Stimulated activated CD4-positive, alpha-beta T cell treated with anti-CD3 and anti-CD28 coated beads, TNF-alpha, amount 100 ng/mL, for 48 hours (primary cell): Measurements from ENCODE around the gene ANKRD63.

Experiments used
- DNase-seq, 3 donors: peaks; one replicate each; pipeline ENCODE4 v3.0.0-alpha.2; 2020; ENCODE audit warnings: low read depth in 3 of 3

The ANKRD63 gene

GRCh38 chr15:40313531-40314398 lies 30.9 kb upstream of the ANKRD63 start:
- DNase-seq = no peak

GRCh38 chr15:40312370-40313158 lies 29.7 kb upstream of the ANKRD63 start:
- DNase-seq = no peak

DNA sequence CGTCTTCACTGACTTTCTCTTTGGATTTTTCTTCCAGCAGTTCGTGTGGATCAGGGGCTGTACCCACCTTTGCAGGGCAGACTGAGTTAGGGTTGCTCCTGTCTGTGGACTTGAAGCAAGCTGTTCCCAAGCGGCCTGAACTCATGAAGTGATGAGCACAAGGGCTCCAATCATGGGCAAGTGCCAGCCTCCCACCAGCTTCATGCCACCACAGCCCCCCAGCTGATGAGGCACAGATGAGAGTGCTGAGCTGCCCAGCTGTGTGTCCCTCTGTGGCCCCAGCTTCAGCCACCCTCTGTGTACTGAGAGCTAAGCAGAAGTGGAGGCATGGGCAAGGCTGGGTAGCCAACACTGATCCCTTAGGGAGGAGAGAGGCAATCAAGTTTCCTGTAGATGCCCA lies 28.1 kb upstream of the ANKRD63 start:
- no peak for DNase-seq

- DNase-seq = peak in 2 of 3 donors; percentile 46 to 53
Observed at GRCh38 chr15:40310001-40310959, 27.4 kb upstream of the ANKRD63 start.

GRCh38 chr15:40309344-40309862 lies 26.5 kb upstream of the ANKRD63 start:
- DNase-seq = no peak

DNA sequence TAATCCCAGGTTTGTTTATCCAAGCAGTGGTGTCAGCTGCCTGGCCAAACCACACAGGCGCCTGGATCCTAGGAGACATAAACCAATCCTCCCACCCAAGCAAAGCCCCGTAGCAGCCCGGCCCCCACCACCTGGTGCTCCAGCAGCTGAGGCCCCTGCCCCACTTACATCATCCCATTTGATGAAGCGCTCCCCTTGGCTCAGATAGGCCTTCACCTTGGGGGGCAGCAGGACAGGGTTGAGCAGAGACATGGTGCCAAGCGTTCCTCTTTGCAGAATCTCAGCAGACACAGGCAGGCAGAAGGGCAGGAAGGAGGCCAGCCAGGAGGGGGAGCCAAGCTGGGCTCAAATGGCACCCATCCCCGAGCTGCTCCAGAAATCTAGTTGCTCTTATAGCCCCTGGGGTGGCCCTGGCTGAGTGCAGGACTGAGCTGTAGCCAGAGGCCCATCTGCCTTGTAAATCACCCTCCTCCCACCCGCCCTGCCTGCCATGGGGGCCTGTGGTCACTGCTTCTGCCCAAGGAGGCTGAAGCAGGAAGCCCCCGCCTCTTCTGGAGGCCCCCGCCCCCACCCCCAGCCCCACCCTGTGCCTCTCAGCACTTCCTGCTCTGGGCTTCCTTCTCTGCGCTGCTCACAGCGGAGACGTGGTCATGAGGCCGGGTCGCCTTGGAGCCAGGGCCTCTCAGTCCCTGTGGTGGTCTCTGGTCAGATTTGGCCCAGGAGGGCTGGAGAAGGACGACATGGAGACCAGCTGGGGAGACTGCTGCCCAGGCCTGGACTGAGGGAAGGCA lies 24.8 kb upstream of the ANKRD63 start, which contains the start of gene PLCB2:
Gene PLCB2, minus strand, starts transcription at position 515 of the 791 bp plus-strand sequence. Its CDS starts 263 bp downstream, at position 252.
- DNase-seq = peak in 2 of 3 donors; percentile 37 to 62

DNA sequence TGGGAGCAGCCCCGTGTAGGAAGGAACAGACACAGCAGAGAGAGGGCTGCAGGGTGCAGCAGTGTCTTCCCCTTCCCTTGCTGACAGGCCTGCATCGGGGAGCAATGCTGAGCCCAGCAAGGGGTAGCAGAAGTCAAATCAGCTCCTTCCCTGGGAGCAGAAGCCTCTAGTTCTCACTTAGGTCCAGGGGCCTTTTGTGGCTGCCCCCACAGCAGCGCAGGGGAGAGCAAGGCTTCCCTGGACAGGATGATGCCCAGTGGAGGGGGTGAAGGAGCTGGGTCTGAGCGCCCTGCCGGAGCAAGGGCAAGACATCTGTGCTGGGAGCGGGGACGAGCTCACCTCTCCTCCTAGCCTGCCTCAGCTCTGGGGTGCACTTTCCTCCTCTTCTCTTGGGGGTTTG lies 24.0 kb upstream of the ANKRD63 start:
- no peak for DNase-seq

DNA sequence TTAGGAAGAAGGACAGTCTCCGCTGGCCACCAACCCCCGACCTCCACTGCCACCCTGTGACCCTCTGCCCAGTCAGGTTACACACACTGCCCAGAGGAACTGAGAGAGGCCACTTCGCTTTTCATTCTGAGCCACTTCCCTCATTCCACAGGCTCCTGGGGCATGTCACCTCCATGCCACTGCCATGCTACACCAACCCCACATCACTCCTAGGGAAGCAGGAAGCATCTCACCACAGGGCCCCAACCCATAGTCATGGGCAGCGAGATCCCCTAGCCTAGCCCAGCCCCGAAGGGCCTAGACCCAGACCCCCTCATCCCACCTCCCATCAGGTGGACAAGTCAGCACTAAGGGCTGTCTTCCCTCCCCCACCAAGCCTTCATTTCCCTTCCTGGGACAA lies 23.5 kb upstream of the ANKRD63 start:
- DNase-seq = no peak

- DNase-seq = no peak
Observed at GRCh38 chr15:40305281-40305680, 22.4 kb upstream of the ANKRD63 start.

DNA sequence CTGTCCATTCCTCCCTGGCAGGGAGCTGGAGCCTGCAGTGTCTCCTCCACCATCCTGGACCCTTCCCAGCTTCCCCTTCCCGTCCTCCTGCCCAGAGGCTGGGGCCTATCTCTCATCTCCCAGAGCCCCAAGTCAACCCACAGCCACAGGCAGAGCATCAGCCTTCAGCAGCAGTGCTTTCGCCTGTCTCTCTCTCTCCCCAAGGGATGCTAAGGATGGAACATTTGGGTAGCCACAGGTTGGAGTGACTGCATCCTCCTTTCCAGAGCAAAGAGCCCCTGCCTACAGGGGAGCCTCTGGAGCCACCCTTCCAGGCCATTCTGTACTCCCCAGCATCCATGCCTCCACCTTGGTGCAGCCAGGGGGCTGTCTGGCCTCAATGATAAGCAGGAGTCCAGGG lies 20.7 kb upstream of the ANKRD63 start:
- DNase-seq = no peak

DNA sequence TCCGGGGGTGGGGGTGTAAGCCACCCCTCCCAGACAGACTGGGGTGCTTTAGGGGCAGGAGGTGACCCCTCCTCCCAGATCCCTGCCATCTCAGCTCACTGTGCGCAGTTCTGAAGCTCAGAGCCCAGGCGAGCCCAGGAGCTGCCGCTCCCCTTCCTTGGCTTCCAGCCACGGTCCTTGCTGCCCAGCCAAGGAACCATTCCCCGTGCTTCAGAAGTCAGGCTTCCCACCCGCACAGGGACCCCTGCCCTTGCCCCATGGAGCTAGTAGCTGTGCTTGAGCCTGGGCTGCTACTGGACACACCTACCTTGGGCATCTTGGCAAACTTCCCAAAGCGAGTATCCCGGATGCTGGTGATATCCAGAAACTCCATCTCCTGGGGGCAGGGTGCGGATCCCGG lies 20.1 kb upstream of the ANKRD63 start:
- DNase-seq = no peak

GRCh38 chr15:40302288-40302886 lies 19.5 kb upstream of the ANKRD63 start:
- no peak for DNase-seq

GRCh38 chr15:40301467-40302179 lies 18.8 kb upstream of the ANKRD63 start:
- DNase-seq = no peak

DNA sequence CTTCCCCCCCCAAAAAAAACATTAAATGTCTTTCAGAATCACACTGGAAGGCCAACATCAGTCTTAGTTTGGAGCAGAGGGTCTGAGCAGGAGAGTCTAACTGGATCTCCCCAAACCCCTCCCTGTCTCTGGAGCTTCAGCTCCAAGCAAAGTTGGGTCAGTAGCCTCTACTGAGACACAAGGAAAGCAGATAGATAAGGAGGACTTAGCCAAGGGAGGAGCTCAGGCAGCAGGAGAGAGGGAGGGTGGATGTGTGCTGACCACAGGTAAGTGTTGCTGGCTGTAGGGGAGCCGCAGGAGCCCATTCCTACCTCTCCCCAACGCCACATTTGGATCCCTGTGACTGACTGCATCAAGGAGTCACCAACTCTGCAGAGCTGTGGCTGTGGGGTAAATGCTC lies 17.9 kb upstream of the ANKRD63 start:
- DNase-seq = no peak

DNA sequence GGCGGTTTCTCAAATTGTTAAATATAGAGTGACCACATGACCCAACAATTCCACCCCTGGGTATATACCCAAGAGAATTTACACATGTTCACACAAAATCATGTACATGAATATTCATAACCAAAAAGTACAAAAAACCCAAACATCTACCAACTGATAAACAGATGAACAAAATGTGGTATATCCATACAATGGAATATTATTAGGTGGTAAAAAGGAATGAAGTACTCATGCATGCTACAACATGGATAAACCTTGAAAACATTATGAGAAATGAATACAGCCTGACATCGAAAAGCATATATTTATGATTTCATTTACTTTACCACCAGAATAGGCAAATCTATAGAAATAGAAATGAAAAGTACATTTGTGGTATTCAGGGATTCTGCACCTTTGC lies 17.5 kb upstream of the ANKRD63 start:
- no peak for DNase-seq

- DNase-seq = no peak
Observed at GRCh38 chr15:40298216-40298935, 15.5 kb upstream of the ANKRD63 start.

DNA sequence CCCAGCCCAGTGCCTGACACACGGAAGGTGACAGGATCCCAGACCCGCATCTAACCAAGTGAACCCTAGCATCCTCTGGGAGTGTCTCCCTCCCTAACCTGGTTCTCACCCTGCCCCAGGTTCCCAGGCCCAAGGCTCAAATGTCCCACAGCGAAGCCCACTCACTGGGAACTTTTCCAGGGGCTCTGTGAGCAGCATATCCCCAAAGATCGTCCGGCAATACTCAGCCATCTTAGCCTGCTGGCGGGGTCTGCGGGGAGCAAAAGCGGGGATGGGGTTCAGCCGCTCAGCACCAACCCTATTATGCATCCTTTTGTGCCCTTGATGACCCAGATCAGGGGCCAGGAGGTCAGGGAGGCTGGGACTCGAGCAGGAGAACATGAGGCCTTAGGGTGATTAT lies 14.5 kb upstream of the ANKRD63 start:
- no peak for DNase-seq

GRCh38 chr15:40296561-40297230 lies 13.8 kb upstream of the ANKRD63 start:
- DNase-seq = no peak
